NOMO-1 treated with DMSO at 0.1 percent for 48 hours (cell line): ENCODE results near the gene VIPR2.
"Not testable (repeated sequence)": the region's sequence is repeated elsewhere in the genome, so short reads cannot be mapped to it uniquely, and the experiment has no call there.

Experiments
- DNase-seq: peaks from one replicate; lab custom pipeline; 2025; ENCODE audit not compliant: unreplicated experiment; lab: John Stamatoyannopoulos, UW

The VIPR2 gene

DNA sequence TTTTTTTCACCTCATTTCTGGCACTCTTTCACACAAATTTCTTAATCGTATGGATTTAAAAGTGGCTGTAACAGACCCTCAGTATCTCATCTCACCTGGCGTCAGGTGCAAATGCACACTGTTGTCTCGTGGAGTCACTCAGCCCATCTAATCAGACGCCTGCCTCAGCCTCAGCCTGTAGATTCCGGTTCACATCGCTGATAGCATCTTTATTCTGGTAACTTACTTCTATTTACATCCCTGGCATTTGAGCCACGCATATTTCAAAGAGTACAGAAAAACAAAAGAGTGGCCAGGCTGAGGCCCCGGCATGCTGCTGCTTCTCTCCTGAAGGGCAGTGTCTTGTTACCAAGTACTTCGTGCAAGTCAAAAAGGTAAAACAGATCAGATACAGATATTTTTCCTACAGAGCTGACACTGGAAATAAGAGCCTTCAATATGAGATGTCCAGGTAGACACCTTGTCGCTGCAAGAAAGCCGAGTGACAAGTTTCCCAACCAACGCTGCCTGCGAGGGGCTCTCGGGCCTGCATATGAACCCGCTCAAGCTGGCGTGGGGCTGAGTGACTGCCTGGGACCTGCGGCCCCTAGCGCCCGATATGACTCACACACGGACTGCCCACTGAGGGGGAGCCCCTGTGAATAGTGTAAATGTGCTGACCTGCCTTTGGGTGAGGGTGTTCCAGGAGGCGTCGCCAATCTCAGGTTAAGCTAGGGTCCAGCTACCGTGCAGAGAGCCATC, 4.3 kb downstream of the VIPR2 start:
- DNase-seq = no peak

DNA sequence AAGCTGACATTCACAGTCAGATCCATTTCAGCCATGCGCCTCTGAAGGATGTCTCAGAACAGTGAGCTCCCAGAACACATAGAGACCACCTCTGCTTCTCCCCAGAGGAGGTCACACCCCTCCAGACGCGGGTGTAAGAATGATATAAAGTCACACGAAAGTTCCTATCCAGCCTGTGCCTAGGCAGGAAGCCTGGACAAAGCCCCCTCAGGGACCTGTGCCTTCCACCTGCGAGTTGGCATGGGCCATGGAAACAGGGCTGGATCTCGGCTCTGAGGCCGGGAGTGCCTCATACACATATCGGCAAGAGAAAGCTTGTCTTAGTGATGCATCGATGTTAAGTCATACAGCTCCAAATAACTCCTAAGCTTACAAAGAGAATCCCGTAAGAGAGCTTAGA, 5.0 kb downstream of the VIPR2 start:
- DNase-seq = no peak

DNA sequence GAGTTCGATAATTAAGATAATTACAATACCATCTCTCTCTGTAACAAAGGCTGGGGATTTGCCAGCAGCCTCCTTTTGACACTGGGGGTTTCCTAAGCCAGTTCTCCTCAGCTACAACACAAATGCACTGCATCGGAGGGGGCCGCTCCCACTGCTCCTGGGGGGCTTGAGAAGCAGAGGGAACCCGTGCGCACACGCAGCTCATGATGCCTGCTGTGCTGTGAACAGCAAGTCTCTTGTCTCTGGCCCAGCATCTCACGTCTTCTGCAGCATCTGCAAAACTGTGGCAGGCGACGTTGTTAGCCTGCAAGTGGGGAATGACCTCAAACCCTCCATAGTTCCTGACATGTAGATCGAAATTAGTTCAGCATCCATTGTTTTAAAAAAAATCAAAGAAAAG, 5.5 kb downstream of the VIPR2 start:
- DNase-seq = no peak

DNA sequence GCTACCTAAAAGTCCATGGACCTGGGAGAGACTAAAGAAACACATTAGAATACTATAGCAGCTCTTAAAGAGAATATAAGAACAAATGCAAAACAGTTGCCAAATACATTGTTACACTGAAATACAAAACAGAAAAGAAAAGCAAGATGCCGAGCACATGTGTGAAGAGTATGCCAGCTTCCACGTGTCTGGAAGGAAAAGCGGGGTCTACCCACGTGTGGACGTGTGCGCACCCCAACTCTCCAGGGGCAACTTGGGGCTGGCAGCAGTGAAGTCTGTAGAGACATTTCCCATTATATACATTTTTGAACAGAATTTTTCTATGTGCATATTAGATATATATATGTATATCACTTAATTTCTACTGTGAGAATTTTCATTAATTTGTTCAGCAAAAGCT, 6.2 kb downstream of the VIPR2 start:
- no peak for DNase-seq

DNA sequence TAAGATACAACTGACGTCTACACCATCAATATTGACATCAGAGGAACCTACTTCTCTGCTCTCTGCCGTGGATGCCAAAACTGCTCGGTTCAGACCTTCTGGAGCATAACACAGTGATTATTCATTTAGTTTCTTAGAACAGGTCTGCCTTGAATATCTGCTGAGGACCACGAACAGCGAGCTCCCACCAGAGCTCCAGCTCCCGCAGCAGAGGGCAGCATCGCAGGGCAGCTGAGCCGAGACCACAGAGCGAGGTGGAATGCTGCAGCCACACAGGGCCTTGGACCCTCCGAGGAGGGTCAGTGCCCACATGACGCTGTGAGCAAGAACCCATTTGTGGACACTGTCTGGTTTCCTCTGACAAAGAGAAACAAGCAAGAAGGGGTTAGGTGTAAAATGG, 6.8 kb downstream of the VIPR2 start:
- no peak for DNase-seq

DNA sequence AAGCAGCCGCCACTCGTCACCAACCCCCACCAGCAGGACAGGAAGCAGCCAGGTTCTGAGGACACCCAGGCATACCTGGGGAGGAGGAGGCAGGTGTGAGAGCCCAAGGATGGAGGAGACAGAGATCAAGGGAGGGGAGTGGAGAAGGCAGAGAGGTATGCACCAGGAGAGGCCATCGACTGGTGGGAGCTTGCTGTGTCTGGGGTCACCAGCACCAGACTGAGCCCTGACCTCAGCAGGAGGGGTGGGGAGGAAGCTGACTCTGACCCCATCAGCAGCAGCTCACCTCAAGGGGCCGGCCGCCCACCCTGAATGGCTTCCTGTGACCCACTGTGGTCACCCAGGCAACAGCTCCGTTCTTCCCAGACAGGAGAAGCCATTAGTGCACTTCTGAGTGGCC, 7.8 kb downstream of the VIPR2 start:
- DNase-seq = no peak

DNA sequence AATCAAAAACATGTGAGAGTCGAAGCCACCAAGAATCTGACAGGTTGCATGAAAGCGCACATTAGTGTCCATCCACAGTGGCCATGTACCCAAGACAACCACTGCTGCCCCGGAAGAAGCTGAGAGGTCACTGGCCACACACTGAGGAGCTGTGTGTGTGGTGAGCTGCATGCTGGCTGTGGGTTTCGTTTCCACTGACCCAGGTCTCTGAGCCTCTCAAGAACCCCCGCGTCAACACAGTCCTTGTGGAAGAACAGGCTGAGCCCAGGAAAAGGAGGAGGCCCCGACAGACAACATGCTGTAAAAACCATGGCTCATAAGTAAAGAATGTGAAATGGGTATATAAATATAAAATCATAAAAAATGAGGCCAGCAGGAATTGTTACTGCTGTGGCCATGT, 8.2 kb downstream of the VIPR2 start:
- DNase-seq = no peak

DNA sequence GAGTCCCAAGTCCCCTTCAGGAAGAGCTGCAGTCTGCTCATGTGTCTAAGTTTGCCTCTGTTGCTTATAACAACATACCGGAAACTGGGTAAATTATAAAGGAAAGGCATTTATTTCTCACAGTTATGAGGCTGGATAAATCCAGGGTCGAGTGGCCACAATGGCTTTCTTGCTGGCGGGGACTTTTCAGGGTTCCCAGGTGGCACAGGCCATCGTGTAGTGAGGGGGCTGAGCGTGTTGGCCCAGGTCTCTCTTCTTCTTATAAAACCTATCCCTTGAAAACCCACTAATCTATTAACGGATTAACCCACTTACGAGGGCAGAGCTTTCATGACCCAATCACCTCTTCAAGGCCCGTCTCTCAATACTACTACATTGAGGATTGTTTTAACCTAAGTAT, 8.7 kb downstream of the VIPR2 start:
- no peak for DNase-seq

DNA sequence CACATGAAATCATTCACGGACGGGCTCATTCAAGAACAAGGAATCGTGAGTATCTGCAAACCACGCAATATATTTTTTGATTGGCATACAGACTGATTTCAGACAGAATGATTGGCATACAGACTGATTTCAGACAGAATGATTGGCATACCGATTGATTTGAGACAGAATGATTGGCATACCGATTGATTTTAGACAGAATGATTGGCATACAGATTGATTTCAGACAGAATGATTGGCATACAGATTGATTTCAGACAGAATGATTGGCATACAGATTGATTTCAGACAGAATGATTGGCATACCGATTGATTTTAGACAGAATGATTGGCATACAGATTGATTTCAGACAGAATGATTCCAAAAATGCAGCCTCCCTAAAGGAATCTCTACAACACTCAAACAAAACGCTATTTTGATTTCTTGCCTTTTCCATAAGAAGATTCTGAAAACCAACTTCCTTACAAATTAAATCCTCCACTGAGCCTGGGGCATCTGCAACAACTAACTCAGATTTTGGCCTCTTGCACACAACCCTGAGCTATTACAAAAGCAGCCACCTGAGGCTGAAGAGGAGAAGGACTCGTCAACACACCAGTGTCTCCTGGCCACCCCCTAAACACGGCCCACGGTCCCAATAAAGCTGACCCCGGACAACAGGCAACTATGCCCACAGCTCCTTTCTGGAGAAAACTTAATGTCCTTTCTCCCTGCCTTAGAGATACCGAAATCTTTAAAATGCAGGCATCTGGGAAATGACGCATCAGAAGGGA, 11.8 kb downstream of the VIPR2 start:
- DNase-seq = not testable (repeated sequence)

DNA sequence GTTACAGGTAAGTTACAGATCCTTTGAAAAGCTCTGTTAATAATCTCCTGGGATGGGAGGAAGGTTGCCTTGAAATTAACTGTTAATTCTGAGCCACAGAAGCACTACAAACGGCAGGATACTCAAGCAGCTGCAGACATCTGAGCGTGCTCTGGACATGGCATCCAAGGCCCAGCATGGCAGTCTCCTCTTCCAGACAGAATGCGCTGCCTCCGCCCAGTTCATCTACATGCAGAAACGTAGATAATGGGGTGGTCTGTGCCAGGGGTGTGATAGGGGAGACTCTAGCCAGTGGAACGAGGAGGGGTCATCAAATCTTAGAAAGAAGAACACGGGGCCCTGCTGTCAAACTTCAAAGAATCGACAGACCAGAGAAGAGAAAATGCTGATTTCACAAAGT, 13.8 kb downstream of the VIPR2 start:
- DNase-seq = no peak

DNA sequence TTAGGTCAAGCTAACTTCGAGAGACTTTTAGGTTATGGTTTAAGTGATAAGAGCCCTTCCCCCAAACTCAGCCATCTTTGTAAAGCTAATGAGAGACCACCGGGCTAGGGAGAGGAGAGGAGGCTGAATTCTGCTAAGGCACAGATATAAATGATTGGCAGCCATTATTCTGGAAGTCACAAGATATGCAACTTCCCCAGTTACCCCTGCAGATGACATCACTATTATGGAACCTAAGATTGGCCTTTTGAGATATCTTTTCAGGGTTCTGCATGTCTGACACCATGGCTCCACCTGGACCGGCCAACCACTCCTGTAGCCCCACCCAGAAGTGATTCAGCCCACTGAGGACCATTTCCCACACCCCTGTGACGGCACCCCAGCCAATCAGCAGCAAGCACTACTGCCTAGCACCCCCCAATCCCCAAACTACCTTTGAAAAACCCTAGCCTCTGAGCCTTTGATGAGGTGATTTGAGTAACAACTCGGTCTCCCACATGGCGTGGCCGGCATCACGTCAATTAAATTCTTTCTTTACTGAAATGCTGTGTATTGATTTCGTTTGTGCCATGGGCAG, 14.4 kb downstream of the VIPR2 start:
- no peak for DNase-seq

DNA sequence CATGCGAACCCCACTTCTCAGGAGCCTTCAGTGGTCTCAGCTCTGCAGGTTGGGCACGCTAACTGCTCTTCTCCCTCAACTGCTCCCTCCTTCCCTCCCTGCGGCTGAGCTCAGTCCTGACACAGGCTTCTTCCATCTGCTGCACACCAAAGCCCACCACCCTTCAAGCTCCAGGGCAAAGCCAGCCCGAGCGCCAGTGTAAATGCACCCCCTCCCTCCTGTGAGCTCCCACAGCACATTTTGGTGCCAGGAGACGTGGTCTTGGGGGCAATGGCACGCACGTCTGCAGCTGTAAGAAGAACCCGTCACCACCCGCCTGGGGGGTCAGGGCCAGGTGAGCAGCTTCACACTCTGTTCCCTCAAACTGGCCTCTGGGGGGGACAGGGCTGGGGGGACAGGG, 15.9 kb downstream of the VIPR2 start:
- no peak for DNase-seq

DNA sequence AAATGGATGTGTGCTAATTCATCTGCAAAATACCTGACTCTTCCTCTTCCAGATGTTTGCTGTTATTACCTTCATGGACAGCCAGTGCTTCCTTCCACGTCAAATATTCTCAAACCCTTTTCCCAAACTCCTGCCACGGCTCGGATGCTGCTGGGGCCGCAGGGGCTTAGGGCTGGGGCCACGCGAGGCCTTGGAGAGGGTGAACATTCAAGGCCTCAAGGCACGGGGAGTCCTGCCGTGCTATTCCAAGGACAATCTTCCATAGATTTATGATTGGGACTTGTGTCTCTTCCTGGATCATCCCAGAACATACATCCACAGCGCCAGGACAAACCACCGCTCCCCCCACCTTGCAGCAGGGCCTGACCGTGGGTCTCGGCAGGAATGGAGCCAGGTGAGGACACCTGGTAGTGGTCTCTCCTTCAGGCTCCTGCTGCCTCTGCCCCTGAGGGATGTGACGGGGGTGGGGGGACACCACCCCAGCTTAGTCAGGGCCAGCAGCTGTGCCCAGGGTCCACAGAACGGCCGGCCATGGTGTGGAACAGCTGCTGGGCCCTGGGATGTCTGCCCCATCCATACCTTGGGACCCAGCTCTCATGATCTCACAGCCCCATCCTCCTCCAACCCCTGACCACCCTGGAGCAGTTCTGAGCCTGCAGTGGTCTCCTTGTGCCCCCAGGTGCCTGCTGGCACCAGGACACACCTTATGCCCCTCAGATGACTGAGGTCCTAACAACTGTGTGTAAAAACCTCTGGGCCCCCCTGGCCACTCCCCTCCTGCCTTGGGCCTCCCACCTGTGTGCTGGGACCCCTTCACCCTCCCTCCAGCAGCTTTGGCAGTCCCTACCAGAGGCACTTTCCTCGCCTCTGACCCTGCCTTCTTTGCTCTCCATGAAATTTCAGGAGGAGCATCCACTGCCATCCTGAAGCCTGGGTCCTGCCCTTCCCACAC, 16.7 kb downstream of the VIPR2 start:
- no peak for DNase-seq

DNA sequence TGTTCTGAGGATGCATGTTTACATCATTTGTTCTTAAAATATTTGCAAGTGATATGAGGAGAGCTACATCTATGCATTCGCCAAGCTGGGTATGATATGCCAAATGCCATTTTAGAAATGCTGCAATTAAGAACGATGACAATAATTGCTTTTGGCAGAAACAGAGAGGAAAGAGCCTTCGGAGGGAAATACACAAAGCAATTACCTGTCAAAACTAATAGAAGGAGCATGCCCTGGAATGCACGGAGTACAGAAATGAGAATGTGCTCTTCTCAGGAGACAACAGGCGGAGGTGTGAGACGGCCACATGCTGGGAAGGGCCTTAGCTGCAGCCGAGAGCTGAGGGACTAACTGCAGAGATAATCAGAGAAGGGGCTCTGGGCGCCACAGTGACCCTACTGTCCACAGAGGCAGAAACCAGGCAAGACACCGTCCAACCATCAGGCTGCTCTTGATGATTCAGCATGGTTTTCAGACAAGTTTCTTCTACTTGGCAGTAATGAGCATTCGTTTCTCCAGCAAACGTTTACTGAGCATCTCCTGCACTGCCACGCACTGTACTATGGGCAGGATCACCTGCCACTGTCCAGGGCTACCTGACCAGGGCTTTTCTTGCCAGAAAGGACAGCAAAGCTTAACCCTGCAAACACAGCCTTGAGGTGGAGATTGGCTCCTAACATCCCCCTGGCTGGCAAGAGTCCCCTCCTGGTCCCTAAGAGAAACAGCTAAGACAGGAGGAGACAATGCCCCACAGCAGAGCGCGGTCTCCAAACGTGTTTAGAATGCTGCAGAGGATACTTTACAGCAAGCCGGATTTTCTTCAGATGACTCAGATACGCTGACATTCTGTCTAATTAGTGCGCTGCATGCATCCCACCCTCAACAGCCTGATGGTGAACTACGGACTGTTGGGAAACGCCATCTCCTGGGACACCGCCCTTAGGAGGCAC, 18.1 kb downstream of the VIPR2 start:
- no peak for DNase-seq

DNA sequence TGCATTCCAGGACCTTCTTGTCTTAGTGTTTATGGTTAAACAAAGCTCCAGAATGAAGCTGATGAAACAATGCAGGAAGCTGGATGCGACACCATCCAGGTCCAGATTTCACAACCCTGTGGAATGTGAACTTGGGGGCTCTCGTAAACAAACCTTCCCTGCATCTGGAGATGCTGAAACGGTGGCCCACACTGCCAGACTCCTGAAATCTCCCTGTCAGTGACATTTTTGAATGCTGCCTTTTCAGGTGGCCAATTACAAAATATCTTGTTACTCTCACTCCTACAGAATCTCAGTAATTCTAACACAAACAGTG, 18.8 kb downstream of the VIPR2 start:
- no peak for DNase-seq

DNA sequence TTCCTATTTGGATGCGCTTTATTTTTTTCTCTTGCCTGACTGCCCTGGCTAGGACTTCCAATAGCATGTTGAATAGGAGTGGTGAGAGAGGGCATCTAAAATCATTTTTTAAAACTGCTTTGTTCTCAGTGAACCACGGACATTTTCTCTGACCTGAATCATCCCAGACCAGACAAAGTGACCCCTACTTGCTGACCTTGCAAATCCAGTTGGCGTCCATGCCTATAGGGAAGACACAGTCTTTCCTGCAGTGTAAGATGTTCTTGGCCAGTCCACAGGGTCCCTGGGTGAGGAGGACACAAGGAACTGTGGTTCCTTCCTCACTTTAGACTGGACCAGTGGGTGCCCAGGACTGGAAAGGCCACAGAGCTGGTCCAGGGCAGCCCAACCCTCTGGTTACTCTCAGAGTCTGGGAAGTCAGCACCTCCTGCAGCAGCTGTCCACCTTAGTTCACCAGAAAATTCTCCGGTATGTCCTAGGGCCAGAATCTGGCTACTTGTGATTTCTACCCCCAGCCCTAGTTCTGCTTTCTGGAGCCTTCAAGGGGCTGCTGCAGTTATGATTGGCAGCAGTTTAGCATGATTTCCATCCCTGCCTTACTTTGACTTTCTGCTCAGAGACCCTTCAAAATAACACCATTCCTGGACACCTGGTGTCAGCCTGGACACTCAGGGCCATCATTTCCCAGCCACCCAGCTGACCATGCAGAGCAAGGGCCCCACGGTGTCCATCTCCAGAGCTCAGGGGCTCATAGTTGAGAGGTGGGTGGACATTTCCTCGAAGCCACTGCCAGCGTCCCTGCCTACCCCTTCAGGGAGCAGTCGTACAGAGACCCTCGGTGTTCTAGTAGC, 19.3 kb downstream of the VIPR2 start:
- DNase-seq = no peak

DNA sequence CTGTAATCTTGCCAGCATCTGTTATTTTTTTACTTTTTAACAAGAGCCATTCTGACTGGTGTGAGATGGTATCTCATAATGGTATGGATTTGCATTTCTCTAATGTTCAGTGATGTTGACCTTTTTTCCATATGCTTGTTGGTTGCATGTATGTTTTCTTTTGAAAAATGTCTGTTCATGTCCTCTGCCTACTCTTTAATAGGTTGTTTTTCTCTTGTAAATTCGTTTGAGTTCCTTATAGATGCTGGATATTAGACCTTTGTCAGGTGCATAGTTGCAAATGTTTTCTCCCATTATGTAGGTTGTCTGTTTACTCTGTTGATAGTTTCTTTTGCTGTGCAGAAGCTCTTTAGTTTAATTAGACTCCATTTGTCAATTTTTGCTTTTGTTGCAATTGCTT, 20.9 kb downstream of the VIPR2 start:
- DNase-seq = not testable (repeated sequence)

DNA sequence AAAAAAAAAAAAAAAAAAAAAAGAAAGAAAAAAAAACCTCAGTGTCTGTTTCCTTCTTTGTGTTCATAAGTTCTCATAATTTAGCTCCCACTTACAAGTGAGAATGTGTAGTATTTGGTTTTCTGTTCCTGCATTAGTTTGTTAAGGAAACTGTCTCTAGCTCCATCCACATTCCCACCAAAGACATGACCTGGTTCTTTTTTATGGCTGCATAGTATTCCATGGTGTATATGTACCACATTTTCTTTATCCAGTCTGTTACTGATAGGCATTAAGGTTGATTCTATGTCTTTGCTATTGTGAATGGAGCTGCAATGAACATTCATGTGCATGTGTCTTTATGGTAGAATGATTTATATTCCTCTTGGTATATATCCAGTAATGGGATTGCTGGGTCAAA, 21.4 kb downstream of the VIPR2 start:
- DNase-seq = not testable (repeated sequence)

DNA sequence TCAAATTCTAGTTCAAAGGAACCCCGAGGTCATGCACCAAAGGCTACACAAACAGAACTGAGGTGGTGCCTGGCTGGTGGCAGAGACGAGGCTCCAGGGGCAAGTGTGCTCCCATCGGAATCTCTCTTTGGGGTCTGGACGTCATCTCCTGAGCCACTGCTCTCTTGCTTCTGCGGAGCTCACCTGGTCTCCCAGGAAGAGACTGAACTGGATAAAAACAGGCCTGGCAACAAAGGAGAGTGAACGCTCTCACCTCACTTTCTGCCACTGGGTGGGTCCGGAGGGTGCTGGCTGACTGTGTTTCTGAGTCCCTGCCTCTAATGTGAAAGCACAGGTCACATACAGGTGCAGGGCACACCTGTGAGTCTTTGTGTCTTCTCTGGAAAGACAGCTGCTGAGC, 22.4 kb downstream of the VIPR2 start:
- DNase-seq = no peak
